Measurements from ENCODE around the gene ESRRG.
A peak's percentile ranks its signal among the peaks of the same experiment; 100 is the strongest.

The ESRRG gene

DNA sequence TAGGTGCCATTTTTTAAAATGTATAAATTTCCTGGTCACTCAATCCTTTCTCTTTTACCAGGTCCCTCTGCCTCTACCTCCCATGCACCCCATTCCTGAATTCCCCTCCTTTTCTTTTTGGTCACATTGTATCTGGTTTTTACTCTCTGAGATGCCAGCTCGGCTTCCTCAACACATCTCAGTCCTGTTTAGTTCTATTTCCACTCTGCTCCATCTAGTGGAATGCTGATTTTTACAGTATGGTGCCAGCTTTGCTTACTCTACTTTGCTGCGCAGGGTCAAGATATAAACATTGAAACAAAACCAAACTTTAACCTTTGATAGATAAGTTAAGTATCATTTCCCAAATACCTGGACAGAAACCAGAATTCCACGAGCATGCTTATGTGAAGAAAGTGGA, 96.0 kb downstream of the ESRRG start:
- no peak for DNase-seq (ENCODE audit: low spot score)

DNA sequence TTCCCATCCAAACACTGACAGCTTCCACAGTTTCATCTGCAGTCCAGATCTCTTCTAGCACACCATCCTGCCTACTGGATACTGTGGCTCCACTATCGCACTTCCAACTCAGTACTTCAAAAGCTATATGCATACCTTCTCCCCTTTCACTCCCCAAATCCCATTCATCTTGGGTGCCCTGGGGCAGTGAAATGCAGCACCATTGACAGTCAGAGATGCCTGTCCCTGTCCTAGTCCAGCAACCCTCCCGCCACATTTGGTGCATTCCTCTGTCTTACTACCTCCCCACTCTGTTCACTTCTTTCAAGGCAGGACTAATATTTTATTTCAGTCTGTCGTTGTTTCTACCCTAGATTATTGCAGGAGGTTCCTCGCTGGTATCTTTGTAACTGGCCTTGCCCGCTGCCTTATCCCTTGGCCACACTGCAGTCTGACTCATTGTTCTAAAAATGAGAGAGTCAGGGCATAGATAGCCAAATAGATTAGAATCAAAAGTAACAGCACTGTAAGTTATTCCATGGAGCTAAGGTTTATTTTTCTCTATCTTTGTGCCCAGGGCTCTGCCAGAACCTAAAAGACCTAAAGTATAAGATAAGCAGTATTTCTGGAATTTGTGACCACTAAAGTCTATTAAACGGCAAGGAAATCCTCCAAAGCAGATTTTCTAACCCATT, 96.7 kb downstream of the ESRRG start:
- DNase-seq (ENCODE audit: low spot score) = no peak

DNA sequence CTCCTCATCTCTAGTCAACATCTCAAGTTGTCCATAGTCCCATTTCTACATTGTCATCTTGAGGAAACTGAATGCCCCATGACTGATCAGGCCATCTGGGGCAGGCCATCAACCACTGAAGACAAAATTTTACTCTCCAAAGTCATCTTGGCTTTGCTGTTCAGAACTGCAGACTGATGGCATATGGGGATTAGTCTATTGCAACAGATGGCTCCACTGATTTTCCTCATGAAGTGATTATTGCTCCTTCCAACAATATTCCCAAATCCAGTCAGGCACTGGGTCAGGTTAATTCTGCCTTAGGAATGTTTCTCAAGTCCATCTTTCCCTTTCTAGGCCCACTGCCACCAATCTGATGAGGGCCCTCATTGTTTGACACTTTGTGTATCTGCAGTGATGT, 101.7 kb downstream of the ESRRG start:
- no peak for DNase-seq (ENCODE audit: low spot score)

DNA sequence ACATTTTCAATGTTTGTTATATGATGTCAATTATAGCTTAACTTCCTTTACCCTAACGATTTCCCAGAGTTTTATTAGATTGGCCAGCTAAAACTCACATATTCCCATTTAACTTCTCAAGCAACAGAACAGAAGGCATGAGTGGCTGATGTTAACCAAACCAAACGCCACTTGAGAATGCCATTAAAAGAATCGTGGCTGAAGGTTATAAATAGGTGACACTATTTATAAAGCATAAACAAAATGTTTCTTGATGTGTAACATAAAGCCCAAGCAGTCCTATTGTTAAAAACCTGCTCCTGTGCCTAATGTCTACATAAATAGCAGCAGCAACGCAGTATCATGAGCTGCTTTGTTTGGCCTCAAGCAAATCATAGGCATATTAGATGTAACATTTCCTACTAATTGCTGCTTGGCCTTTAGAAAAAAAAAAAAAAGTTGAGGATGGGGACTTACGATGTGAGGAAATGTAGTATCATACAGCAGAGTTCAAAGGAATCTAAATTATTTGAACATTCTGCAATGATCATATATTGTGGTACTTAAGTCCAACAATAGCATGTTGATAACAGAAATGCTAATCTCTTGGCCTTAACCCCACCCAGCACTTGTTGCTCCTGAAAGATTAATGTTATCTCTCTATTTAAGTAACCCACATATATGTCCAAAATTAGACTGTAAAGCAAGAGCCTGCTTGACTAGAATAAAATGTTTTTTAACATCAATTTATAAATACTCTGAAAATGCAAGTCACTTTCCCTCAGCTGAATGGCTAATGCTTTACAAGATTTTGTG, 106.0 kb downstream of the ESRRG start:
- no peak for DNase-seq (ENCODE audit: low spot score)

DNA sequence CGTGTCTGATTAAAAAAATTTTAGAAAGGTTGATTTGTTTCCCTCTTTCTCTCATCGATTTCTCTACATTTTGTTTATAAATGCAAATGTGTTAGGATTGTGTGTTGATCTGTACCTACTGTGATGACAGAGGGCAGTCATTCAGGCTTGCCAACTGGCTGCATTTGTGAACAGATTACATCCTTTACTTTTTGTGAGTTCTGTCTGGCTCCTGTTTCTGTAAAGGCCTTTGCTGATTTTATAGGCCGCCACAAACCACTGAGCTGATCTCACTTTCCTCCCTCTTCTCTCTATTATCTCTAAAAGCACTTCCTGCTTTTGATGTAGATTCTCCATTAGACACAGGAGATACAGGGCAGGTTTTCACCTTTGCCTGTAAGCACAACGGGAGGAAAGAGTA, 106.8 kb downstream of the ESRRG start:
- DNase-seq (ENCODE audit: low spot score) = no peak

DNA sequence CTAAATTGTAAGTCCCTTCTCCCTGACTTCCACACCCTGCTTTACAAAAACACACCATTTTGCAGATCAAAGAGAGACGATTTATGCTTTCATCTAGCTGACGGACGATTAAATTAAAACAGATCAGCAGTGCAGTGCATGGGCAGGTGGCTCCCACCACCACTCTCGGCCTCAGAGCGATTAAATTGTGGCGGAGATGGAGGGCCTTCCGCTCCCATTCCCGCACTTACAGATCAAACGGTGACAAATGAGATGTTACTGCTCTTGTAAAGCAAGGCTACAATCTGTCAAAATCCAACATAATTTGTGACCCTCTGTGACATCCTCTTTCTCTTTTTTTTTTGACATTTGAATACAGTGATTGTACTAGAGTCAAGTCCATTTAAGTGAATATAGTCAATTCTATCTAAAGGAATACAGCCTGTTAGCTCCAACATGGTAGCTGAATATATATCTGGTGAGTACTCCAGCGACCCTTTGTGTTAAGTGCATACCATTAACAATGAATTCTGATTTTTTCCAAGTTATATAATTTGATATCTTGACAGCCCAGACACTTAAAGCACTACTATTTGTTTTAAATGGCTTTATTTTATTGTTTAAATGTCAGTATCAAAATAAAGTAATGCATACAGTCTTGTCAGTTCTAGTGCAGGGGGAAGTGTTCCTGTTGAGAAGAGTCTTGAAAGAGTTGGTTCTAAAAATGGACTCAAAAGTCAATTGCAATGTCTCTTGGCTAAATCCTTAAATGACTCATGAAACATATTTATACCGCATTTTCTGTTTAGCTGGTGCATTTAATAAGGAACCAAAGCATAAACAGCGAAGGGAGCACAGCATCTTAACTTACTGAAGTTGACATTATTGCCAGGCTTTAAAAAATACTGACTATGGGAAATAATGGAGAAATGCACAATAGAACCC, 109.0 kb downstream of the ESRRG start:
- DNase-seq (ENCODE audit: low spot score) = no peak

DNA sequence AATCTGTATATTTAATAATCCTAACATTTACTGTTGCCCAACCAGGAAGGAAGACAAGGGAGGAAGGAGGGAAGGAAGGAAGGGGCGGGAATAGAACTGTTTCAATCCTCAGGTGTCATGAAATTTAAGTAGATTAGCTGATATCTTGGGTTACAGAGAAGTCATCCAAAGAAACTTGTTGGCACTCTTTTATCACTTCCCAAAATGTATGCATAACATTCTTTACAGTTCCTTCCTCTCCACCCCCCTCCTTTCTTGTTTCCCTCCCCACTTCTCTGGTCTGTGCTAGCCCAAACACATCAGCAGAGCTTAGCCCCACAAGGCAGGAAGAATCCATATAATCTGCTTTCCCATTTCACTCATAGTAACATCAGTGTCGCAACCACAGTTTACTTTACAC, 110.9 kb downstream of the ESRRG start:
- DNase-seq (ENCODE audit: low spot score) = no peak

DNA sequence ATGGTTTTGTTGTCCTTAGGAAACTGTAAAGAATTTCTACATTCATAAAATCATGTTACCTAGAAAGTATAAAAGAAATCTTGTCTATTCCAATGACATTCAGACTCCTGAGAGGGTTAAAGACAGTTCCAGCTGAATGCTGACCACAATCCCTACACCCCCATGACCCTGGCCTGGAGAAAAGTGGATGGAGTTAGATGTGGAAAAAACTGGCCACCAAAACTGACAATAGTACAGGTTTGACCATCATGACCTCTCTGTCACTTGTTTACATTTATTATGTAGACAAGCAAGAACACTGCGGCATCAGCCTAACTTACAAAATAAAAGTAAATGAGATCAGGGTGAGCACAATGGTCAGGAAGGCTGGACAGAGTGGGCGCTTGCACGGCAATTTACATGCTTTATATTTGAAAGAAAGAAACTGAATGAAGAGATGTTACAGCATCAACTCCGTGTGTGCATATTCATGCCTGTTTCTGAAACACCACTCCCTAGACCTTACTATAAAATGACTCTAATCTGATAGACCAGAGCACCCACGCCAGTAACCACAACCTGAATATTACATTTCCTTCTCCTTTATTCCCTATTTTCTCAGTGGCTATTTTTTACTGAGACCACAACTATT, 116.0 kb downstream of the ESRRG start:
- DNase-seq (ENCODE audit: low spot score) = no peak

DNA sequence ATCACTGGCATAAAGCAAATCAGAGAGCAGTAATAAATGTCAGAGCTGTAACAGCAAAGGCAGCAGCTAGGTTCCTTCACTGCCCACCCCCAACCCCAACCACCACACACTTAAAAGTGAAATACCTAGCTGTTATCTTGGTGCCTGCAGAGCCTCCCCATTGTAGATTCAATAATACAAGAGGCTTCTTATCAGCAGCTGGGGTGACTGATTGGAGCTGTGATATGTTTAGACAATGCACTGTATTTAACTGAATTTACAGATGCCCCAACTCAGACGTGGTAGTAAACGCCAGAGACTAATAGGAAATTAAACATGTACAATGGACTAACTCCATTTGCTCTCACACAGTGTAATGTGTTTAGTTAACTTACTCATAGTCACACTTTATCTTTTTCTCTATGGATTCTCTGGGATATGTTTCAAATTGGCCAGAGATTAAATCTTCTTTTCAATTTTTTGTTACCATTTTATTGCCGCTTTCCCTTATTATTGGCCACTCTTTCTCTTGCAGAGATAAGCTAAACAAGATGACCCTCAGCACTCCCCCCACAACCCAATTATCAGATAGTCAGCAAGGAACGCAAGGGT, 117.1 kb downstream of the ESRRG start:
- DNase-seq (ENCODE audit: low spot score) = no peak

DNA sequence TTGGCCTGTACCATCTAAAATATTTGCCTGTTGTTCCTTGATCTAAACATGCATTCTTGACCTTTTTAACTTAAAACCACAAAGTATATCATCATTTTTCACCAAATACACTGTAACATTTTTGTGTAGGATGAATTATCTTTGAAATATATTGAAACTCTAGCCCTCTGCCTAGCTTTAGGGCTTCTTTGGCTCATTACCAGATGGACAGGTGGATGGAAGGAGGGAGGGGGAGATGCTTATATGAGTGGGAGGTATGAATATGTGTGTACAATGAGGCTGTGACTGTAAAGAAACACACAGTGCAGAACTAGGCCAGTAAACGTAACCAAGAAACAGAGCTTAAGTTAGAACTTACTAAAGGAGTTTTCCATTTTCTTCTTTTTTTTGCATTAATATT, 118.5 kb downstream of the ESRRG start:
- DNase-seq (ENCODE audit: low spot score) = no peak

DNA sequence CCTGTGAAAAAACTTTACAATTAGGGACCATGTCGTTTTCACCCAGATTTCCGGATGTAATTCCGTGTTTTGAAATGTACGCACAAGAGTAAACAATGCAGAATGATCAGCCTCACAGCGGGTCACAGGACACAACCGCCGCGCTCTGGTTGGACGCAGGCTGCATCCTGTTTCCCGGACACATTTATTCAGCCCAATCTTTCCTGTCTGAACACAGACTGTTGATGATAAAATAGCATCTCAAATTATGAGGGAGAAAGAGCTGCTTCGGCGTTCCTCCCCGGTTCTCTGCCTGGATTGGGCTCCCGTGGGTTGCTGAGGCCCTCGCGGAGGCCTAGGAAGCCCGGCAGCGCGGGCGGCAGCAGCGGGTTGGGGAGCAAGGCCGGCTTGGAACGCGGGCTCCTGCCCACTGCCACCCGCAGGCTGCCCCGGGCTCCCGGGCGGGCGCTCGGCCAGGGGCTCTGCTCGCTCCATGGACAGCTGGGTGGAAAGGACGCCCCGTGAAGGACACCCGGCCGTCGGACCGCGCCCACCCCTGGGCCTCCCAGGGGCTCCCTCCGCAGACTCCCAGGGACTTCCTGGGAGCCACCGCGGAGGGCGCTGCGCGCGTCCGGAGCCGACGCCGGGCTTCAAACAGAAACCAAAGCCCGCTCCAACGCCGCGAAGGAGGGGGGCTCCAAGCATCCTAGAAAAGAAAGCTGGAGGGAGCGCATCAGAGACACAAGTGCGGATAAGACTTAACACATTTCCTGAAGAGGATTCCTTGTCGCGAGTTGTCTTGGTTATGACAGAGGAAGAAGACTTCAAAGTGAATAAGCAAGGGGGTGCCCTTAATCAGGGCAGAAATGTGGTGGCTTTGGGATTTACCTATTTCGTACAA, 122.3 kb downstream of the ESRRG start:
- DNase-seq (ENCODE audit: low spot score) = peak; percentile 78

DNA sequence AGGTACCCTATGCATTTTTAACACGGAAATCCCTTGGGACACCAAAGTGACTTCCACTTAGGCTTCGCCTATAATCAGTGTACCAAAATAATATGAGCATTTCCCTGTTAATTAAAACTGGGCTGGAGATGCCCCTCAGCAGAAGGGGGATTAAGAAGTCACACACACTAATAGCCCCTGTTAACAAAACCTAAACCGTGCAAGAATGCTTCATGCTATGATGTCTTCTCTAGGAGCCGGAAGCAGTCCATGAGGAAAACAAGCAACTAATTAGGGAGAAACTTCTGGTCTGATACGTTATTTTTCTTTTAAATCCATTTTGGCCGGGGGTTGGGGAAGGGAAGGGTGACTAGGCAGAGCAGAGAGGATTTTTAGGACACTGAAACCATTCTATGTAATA, 123.4 kb downstream of the ESRRG start:
- no peak for DNase-seq (ENCODE audit: low spot score)

DNA sequence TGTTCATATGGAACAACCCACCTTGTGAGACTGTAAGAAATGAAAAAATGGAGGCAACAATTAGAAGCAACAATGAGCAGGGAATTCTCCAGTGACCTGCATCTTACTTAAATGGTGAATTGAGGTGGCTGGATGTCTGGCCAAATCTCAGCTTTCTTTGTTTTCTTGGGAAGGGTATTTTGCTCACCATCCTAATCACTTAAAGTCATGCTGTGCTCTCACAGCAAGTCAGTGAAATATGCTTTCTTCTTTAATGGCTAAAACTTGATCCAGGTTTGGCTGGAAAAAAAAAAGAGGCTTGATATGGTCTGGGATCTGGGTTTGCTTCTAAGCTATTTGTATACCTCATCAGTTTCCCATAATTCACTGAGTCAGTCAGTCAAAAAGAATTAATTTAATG, 124.8 kb downstream of the ESRRG start:
- no peak for DNase-seq (ENCODE audit: low spot score)

DNA sequence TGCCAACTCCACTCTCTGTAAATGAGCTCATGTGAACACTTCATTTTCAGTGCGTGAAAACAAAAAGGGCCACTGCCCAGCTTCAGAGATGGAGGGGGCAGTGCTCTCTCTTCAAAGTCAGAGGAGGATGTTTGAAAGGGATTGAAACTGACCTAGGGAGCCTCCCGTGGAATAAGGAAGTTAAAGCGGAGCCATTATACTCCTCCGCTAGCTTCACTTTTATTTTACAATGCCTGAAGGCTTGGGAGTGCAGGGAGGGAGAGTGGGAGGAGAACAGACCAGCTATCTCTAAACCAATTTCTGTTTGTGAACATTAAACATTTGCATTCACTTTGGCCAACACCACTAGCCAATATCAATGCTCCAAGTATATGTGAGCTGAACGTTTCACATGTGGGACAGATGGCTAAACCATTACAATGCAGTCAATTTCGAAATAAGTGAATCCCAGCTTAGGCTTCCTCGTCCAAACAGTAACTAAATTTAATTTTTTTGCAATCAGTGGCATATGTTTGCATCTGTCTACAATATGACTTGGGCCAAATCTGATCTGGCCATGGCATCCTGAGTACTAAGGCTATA, 126.9 kb downstream of the ESRRG start:
- DNase-seq (ENCODE audit: low spot score) = no peak

DNA sequence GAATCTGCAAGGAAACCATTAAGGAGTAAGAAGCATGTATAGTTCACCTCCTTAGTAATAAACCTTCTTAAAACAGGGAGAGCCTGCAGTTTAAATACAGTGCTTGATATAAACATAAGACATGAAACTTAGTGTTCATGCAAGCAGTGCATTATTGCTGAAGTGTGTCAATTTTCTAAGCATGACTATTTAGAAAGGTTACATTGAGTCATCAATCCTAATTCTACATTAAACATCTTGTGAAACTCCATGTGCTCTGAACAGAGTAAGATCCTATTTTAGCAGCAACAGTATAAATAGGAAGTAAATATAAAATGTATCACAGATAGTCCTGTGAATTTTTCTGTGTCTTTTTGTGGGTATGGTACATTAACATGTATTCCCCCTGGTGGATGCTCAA, 135.5 kb downstream of the ESRRG start:
- no peak for DNase-seq (ENCODE audit: low spot score)

DNA sequence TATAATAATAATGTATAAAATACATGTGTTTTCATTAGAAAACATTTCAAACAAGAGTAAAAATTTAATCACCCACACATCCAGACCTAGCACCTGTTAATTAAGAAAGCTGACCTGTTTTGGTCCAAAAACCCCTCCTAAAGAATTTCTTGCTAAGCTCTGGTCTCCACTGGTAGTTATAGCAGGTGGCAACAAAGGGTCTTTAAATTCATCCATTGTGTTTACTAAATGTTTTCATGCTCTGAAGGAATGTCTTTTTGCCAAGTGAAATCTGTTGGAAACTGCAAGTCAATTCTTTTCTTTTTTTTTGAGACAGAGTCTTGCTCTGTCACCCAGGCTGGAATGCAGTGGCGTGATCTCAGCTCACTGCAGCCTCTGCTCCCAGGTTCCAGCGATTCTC, 141.1 kb downstream of the ESRRG start:
- DNase-seq (ENCODE audit: low spot score) = no peak

DNA sequence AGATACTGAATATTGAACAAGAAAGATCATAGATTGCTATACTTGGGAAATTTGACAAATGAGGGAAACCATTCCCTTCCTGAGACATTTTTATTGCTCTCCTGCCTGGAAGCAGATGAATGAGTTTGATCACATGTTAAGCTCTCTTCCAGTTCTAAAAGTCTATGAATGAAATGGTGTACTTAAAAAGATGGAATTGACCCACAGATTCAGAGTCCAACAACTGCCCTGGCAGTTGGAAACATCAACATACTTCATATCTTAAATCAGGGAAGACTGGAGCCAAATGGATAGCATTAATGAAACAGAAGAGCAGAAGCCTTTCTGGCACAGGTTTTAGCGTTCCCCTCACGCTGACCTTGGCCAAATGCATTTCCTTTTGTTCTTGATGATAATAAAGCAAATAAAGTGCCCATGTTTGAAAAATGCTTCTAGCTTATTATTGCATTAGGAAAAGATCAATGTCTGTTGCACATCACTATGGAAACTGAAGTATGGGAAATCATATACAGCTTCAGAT, 142.6 kb downstream of the ESRRG start:
- DNase-seq (ENCODE audit: low spot score) = no peak

DNA sequence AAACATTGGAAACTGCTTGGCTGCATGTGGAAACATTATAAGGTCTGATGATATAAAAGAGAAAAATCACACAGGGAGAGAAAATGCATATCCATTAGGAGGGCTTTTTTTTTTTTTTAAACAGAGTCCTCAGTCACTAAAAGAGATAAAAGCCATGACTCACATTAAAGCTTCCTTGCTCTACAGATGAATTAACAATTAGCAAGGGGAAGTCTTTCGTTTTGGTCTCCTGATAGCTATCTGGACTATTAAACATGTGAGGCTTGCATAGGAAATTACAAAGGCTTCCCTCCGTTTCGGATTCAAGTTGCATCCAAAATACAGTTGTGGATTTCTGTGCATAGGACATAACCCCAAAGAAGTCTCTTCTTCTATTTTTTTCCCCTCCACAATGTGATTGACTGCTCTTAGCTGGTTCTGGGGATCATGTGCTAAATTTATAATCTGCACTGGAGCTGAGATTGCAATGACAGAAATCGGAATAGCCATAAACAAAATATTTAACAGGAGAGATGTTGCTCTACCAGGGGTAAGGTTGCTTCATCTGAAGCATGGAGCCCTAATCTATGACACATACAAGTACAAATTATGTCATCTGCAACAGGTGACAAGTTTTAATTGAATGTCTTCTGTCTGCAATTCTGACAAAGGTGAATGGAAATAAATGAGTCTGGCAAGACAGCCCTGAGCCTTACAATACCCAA, 146.8 kb downstream of the ESRRG start:
- no peak for DNase-seq (ENCODE audit: low spot score)

DNA sequence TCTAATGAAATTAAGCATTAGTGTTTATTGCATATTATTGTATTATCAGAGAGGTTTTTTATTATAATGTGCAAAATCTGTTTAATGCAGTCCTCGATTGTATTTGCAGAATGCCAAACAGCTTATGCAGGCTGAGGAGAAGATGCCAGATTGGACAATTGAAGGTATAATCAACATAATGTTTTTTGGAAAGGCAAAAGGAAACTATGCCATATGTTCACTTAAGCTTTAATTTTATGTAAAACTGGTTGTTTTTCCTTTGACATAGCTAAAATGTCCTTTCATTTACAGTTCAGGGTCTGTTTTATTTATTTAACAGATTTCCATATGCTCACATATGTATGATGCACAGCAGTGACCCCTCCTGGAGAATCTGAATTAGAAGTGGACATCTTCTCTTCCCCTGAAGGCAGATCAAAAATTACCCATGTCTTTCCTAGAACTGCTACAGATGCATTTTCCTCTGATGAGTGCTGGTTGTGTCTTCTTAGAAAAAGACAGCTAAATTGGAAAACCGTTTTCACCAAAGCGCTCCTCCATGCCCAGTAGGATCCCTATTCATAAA, 156.5 kb downstream of the ESRRG start:
- peak; percentile 13 for DNase-seq (ENCODE audit: low spot score)
